ENCODE measurements around the gene DKK3.
"Not testable (repeated sequence)": the region's sequence is repeated elsewhere in the genome, so short reads cannot be mapped to it uniquely, and the experiment has no call there.

Gene DKK3

DNA sequence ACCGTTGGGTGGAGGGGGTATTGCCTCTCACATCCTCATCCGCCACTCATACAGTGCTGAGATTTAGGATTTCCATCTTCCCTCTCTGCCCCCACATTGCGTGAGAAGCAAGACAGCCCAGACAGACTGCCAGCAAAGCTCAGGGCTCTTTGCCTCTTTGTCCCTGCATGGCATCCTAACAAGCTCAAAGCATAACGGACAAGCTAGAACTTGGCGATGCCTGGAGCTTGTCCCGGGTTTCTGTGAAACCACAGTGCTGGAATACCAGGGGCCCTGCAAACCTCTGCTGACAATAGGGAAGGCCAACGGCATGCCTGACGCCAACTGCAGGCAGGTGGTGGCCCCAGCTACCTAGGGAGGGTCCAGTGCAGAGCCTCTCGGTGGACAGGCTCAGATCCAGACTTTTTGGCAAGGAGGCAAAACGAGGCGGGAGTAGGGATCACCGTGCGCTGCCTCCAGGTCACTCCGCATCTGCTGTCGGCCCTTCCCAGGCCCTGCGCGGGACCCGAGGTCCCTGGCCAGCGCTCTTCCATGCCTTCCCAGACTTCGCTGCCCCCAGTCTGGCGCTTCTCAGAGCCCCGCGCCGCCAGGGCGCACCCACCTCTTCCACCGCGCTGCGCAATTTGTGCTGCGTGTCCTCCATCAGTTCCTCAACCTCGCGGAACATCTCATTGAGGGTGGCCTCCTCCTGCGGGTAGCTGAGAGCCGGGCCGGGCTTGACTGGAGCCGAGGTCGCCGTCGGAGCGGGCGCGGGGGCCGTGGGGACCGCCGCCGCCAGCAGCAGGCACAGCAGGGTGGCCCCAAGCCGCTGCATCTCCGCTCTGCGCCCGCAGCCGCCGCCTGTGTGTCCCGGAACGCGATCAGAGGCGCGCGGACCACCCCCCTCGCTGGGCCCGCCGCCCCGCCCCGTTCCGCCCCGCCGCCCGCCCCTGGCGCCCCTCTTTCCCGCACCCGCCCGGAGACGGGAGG is at the start of gene DKK3:
TSS of gene DKK3 (minus strand) at position 858 of the 969 bp plus-strand sequence. CDS start at position 814, 44 bp downstream.
- no peak for DNase-seq (ENCODE audit: low read depth in 3 of 3)

DNA sequence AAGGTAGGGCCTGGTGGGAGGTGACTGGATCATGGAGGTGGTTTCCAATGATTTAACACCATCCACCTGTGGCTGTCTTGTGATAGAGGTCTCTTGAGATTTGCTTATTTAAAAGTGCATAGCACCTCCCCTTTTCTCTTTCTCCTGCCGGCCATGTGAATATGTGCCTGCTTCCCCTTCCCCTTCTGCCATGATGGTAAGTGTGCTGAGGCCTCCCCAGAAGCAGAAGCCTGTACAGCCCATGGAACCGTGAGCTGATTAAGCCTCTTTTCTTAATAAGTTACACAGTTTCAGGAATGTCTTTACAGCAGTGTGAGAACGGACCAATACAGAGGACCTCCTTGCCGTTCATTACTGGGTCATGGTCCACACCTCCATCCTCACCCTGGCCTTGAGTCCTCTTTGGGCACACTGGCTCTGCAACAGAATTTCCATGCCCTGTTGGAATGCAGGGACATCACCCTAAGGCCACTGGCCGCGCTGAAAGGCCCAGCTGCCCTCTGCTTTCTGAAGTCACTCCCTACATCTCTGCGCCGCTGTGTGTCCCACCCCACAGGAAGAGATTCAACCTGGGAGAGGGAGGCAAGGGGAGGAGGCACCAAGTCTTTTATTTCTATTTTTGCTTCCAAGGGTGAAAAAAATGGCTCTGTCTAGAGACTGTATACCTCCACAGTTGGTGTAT is 49.0 kb upstream of the DKK3 start:
- DNase-seq (ENCODE audit: low read depth in 3 of 3) = no peak

DNA sequence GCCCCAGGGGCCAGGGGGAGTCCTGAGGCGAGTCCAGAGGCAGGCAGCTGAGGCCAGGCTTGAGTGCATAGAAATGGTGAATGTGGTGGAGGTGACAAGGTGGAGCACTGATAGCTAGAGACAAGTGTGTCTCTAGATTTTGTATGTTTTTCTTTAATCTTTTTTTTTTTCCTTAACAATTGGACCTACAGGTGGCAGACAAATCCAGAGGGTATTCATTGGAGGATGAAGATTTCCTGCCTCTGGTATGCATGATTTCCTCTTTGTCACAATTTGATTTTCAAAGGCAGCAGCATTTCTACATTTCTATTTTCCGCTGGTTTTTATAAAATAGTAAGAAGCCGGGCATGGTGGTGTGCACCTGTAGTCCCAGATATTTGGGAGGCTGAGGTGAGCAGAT is 47.7 kb upstream of the DKK3 start:
- DNase-seq (ENCODE audit: low read depth in 3 of 3) = no peak

DNA sequence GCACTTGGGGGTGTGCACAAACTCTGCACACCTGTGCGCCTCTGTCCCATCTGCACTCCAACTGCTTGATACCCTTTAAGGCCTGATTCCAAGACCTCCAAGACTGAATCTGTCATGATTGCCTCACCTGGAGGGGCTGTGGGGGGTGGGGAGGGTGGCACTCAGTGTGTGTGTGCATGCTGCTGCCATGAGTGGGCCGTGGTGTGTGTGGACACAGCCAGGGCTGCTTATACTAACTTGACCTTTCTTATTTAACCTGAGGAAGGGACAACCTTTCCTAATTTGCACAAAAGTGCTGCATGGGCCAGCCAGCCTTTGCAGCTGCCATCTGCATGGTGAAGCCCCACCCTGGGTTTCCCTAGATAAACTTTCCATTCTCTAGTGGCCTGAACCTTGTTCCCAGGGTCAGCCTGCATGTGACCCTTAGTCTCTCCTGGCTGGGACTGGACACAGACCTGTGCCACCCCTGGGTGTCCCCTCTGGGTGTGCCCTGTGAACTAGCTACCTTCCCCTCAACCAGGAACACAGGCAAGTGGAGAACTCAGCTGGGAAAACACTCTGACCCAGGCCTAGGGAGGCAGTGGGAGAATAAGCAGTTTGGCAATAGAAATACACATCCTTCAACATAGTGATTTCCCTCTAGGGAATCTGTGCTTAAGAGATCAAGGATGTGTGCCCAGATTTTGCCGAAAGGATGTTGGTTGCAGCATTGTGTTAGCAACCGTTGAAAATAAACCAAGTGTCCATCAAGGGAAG is 45.4 kb upstream of the DKK3 start:
- DNase-seq (ENCODE audit: low read depth in 3 of 3) = no peak

DNA sequence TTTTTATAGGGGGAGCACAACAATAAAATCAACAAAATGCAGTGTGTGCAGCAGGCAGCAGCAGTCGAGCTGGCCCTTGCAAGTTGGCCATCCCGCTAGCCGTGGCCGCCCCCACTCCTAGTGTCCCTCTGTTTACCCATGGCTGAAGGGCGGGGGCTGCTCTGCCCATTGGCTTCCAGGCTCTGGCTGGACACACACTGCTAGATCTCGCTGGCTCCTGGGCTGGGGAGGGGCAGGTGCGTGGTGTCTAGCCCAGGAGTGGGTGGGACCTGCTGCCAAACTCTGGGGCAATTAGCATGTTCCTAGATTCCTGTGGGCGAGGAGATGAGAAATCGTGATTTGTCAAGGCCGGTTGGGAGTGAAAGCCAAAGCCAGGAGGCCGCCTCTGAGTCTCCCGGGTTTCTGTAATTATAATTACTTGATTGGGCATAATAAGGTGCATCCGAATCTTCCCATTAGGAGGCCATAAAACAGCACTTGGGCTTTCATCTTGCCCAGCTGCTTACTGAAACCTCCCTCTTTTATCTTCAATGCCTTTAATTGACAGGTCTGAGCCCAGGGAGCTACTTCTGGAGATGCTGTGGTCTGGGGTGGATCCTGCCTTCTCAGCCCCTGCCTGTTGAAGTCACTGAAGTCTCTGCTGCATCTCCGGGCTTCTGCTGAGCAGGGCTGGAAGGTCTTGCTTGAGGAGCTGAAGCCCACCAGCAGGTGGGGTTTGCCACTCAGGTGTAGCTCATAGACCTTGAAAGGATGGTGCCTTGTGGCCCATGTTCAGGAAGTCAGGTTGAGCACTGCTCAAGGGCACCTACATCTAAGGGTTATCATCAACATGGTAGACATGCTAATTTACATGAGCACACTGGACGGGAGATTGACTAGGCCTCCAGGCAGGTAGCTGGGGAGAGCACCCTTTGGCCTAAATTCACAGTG is 44.5 kb upstream of the DKK3 start:
- DNase-seq (ENCODE audit: low read depth in 3 of 3) = peak in 1 of 3 experiments; percentile 18

DNA sequence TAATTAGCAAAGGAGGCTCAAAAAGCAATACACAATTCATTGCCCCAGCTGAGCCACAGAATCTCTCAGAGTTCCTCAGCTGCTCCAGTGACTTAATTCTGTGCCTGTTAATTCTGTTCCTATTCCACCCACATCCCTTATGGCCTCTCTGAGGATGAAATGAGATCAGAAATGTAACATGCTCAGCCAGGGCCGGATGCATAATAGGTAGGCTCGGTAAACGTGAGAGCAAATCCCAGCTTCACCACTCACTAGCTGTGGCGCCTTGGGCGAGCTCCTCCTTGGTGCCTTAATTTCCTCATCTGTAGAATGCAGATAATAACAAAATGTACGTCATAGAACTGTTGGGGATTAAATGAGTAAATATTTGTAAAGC is 42.8 kb upstream of the DKK3 start:
- DNase-seq (ENCODE audit: low read depth in 3 of 3) = no peak

DNA sequence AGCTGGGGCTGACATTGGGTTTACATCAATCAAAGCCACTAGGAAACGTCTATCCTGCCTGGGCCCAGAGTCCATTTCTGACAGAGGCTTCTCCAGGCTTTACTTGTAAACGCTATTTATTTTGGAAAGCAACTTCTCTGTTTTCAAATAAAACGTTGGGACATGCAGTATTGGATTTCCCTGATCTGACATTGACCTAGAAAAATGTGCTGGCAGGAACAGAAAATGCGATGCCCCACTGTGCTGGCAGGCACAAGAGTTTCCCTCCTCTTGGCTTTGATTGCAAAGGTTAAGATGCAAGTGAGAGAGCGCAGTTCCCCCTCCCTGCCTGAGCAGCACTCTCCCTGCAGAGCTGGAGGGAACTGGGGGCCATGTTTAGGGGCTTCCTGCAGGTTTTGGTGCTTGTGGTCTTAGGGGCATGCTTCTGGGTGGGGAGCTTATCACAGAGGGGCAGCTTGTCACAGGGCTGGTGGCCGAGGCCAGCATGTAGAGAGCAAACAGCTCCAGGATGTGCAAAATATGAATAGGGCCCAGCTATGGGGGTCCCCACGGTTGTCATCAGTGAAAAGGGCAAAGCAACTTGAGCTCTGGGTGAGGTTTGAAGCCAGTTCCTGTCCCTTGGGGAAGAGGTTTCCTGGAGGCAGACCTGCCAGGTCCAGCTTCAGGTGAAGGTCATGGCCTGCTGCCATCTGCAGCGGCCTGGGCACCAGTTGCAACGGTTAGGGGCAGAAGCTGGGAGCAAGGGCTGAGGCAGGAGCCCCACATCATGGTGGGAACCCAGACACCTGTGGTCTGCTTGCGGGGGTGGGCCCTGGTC is 42.3 kb upstream of the DKK3 start:
- DNase-seq (ENCODE audit: low read depth in 3 of 3) = no peak

DNA sequence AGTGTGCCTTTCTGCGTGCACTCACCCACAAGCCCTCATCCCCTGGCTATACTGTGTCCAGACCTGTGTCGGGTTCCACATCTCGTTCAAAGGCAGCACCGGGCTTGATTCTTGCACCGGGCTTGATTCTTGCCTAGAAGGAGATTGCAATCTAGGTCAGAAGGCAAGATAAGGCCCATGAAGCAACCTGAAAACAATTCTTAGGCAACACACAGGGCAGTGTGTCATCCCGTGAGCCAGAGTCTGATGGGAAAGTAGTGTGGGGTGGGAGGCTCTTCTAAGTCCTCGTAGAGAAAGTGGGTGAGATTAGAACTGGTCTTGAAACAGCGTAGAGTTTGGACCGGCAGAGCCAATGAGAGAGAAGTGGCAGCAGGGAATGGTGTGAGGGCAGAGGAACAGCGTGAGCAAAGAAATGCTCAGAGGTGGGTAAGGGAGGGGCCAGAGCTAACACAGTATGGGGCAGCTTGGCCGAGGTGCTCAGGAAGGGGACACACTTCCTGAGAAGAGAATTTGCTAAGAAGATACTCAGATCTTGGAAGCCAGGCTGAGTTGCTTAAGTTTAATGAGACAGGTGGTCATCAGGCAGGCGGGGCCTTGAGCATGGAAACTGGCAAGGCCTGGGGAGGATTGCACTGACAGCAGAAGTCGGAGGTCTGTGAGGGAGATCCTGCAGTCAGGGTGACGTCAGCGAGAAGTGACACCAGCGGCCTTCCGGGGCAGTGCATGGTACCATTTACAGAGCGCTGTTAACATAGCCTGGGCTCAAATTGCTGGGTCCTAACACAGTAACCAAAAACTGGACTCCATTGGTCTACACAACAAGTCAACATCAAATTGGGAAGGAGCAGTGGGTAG is 40.7 kb upstream of the DKK3 start:
- no peak for DNase-seq (ENCODE audit: low read depth in 3 of 3)

DNA sequence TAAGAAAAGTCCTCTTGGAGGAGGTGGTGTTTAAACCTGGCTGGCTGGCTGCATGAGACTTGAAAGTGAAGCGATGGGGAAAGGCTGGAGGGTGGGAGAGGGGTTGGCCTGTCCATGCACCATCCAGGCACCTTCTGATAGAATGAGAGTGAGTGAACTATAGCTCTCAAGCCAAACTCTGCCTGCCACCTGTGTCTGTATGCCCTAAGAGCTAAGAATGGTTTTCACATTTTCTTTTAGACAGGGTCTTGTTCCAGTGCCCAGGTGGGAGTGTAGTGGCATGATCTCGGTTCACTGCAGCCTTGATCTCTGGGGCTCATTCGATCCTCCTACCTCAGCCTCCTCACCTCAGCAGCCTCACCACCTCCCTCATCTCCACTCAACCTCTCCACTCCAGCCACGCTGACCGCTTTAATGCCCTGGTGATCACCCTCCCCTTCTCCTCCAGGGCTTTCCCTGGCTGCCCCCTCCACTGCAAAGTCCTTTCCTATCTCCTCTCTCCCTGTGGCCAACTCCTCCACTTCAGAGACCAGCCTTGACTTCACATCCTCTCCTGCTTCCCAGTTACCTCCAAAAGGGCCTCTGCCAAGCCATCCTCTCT is 38.3 kb upstream of the DKK3 start:
- DNase-seq (ENCODE audit: low read depth in 3 of 3) = no peak

DNA sequence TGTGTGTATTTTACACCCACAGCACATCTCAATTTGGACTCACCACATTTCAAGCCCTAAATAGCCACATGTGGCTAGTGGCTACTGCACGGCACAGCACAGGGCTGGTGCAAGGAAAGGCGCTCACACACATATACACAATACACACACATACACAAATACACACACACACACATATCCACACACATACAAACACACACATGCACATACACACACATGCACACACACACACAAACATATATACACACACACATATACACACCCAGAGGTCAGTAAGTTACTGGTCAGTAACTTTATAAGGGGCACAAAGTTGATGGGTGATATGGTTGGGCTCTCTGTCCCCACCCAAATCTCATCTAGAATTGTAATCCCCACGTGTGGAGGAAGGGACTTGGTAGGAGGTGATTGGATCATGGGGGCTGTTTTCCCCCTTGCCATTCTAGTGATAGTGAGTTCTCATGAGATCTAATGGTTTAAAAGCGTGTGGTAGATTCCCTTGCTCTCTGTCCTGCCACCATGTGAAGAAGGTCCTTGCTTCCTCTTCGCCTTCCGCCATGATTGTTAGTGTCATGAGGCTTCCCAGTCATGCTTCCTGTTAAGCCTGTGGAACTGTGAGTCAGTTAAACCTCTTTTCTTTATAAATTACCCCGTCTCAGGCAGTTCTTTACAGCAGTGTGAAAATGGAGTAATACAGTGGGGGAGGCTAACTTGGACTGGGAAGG is 37.6 kb upstream of the DKK3 start:
- DNase-seq (ENCODE audit: low read depth in 3 of 3) = no peak

DNA sequence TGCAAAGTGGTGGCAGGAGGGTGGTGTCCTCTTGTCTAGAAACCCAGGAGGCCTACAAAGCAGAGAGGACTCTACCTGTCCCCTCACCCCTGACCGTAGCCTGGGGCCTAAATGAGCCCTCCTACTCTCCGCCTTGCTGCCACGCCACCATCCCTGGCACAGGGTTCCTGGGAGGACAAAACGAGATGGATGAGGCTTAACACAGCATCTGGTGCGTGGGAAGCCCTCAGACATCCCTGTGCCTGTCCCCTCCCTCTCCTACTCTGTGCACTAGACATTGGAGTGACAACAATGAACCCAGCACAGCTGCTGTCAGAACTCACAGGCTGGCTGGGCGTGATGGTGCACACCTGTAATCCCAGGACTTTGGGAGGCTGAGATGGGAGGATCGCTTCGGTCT is 36.4 kb upstream of the DKK3 start:
- no peak for DNase-seq (ENCODE audit: low read depth in 3 of 3)

DNA sequence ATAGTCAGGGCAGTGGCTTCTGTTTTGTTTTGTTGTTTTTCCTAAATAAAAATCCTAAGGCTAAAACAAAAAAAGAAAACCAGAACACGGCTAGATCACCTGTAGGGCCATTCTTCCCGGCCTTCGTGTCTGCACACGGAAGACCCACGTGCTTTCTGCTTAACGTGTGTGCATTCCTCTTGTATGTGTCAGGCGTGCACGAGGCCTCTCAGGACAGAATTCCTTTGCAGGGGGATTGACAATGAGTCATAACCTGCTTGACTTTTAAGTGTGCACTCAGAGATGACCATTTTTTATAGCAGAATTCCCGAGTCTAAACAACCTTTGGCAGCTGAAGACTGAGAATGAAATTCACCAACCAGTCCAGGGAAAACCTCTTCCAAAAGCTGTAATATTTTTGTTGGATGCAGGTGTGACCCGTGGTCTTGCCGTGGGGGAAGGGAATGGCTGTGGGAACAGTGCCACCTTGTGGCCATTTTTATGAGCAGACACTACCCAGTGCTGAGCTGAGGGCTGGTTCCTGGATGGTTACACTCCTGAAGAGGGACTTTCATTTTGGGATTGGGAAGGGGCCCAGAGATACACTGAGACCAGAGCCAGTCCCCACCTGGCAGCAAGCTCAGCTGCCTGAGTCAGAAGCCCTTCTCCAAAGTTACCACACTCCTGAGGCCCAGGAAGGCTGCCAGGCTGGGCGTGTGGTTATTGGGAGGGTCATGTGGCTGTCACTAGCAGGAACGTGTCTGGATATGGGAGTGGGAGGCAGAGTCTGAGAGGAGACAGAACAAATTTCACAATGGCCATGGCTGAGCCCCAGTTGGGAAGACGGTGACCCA is 35.7 kb upstream of the DKK3 start:
- DNase-seq (ENCODE audit: low read depth in 3 of 3) = peak; percentile 37 to 55 (median 50)

DNA sequence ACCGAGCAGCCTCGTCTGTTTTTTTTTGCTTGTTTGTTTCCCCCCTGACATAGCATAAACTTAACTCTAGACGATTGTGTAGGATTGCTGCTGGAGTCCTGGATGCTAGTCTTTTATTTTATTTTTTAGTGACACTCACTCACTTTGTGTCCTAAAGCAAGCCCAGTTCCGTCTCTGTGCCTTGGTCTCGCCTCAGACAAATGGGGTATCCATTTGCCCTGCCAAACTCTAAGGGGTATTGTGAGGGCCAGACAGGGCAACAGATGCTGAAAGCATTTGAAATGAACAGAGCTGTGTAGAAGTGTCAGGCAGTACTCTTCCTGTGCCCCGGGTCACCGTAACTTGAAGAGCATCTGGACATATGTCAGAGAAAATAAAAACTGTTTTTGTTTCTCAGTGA is 34.8 kb upstream of the DKK3 start:
- DNase-seq (ENCODE audit: low read depth in 3 of 3) = no peak

DNA sequence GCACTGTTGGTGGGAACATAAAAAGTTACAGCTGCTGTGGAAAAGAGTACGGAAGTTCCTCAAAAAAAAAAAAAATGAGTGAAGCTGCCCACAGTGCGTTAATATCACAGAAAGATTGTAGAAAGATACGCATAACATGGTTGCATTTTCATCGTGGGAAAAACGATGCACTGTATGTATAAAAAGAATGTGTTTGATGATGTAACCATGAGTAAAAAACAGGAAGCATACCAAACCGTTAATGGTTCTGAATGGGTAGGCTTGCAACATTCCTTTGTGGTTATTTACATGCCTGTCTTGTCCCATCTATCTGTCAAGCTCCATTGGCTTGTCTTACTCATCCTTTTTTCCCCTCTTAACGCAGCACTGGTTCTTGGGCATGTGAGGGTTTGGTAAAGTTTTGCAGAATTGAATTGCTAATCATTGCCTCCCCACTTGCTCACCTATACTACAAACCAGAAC is 33.8 kb upstream of the DKK3 start:
- no peak for DNase-seq (ENCODE audit: low read depth in 3 of 3)

DNA sequence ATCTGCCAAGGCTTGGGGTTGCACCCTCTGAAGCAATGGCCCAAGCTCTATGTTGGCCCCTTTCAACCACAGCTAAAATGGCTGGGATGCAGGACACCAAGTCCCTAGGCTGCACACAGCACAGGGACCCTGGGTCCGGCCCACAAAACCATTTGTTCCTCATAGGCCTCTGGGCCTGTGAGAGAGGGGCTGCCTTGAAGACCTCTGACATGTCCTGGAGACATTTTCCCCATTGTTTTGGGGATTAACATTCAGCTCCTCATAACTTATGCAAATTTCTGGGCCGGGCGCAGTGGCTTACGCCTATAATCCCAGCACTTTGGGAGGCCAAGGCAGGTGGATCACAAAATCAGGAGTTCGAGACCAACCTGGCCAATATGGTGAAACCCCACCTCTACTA is 32.3 kb upstream of the DKK3 start:
- not testable (repeated sequence) for DNase-seq (ENCODE audit: low read depth in 3 of 3)

DNA sequence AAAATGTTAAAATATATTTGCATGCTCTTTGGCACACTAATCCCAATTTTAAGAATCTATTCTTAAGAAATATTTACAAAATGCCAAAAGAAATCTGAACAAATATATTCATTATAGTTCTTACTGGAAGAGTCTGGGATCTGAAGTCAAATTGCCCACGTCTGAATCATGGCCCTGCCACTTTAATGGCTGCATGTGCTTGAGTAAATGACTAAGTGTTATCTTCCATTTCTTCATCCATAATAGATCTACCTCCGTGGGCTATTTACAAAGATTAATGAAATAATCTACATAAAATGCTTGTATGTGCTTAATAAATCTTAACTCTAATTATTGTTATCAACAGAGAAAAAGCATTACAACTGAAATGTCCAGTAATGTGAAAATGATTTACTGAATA is 24.5 kb upstream of the DKK3 start:
- no peak for DNase-seq (ENCODE audit: low read depth in 3 of 3)

DNA sequence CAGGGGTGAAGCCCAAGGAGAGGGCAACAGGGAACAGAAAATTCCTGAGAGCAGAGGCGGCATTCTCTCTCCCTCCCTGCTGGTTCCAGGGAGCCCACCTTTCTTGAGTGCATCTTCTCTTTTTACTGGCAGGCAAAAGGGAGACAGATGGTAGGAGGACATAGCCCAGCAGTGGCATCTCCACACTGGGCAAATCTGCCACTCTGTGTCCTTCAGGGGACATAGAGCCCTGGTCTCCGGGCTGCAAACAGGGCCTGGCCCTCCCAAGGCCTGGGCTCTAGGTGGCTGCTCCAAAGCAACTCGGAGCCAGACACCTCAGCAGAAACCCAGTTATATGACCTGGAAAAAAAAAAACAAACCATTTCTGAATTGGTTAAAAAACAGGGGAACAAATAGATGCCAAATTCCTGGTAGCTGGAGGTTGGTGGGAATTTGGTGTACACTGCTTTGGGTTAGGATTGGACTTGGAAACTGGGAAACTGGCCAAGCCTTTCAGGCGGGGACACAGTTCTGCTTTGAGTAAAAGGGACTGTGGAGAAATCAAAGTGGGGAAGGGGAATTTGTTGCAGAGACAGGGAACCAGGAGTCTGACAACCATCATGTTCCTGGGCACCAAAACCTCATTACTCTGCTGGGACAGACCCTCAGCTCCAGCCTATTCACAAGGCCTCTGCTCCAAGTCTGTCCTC is 23.6 kb upstream of the DKK3 start:
- no peak for DNase-seq (ENCODE audit: low read depth in 3 of 3)
